NK-92 treated with Interleukin-12 subunit alpha and Interleukin-12 subunit beta, amount 100 ng/mL, for 24 hours (cell line): Measurements from ENCODE around the gene NAA20.

Experiments used
- DNase-seq: peaks from one replicate; lab custom pipeline; 2025; lab: John Stamatoyannopoulos, UW

Gene NAA20

DNA sequence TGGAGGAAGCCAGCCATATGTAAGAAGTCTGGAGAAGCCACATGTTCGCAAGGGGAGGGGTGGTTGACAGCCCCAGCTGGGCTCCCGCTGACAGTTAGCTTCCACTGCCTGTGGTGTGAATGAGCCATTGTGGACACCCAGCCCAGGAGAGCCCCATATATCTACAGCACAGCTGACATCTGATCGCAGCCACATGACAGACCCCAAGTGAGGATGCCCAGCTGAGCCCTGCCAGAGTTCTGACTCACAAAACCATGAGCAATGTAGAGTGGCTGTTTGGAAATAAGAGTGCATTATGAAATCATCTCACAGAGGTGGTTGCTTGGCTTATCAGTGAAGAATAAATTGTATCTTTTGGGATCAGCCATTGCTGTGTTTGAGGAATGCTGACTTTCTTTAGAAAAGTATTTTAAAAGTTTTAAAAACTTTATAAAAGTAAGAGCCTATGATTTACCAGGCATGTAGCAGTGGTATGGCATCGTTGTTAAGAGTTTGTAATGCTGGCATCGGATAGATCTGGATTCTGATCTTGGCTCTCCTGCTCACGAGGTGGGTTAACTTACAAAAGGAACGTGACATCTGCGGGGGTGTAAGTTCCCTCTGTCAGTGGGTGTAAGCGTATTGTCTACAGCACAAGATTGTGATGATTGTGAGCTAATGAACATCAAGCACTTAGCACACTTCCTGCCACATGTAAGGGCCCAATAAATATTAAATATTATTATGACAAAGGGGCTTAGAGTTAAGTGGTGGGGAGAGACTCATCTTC lies 59.3 kb downstream of the NAA20 start:
- peak; percentile 6 for DNase-seq

GRCh38 chr20:20078041-20078440 lies 60.9 kb downstream of the NAA20 start:
- DNase-seq = no peak

DNA sequence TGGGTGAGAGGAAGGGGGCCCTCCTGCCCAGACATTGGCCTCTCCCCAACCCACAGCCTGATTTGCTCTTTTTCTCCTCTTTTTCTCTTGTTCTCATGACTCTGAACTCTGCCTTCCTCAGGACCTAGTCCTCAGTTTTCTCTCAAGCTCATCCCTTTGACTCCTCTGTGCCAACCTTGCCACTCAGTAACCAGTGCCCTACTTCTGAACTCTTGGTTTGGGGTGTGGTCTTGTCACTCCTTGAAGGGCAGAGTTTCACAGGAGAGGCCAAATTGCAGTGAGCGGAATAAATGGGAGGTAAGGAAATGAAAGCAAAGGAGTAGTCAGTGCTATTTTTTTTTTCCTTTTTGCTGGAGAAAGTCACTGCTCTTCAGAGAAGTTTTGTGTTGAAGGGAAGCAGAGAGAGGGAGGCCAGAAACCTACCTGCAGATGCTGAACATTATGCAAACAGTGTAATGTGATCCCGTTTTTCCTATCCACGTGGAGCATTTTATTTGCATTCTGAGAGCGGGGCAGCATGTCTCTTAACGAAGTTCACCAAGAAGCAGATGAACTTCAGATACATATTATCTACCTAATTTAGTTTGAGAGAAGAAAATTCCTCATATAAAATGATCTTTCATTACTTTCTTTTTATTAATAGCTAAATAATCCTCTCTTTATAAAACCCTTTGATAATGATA lies 62.1 kb downstream of the NAA20 start:
- no peak for DNase-seq
